ENCODE results near the gene OR10G3.
"Not testable (repeated sequence)": the region's sequence is repeated elsewhere in the genome, so short reads cannot be mapped to it uniquely, and the experiment has no call there.

Gene OR10G3

GRCh38 chr14:21579976-21580375 lies at the start of gene OR10G3:
Gene OR10G3 (minus strand): TSS chr14:21580076. CDS start chr14:21570744, 9,332 bp downstream.
- no peak within 1 kb of the TSS for H3K4me3 ChIP-seq (ENCODE audit: low read length)
- no peak within 1 kb of the TSS for H3K27ac ChIP-seq (ENCODE audit: low read depth, low read length)
- H3K9ac ChIP-seq (ENCODE audit: low read length) = no peak within 1 kb of the TSS
- H3K27me3 ChIP-seq (ENCODE audit: control insufficient read depth, insufficient read depth, low read length) = no peaks in the 10 kb centered on the region
- no peaks in the 10 kb centered on the region for H3K4me1 ChIP-seq (ENCODE audit: control insufficient read depth, insufficient read depth, low read length)
- no peaks in the 10 kb centered on the region for H3K36me3 ChIP-seq (ENCODE audit: control insufficient read depth, insufficient read depth, low read length)

GRCh38 chr14:21626491-21627230 lies 46.8 kb upstream of the OR10G3 start:
- H3K9ac ChIP-seq (ENCODE audit: low read length) = no peak overlapping the region
- H3K4me1 ChIP-seq (ENCODE audit: control insufficient read depth, insufficient read depth, low read length) = no peaks in the 10 kb centered on the region
- no peak overlapping the region for H3K4me3 ChIP-seq (ENCODE audit: low read length)
- H3K36me3 ChIP-seq (ENCODE audit: control insufficient read depth, insufficient read depth, low read length) = no peaks in the 10 kb centered on the region
- no peak overlapping the region for H3K27ac ChIP-seq (ENCODE audit: low read depth, low read length)
- H3K27me3 ChIP-seq (ENCODE audit: control insufficient read depth, insufficient read depth, low read length) = no peaks in the 10 kb centered on the region

GRCh38 chr14:21617614-21618013 lies 37.7 kb upstream of the OR10G3 start:
- H3K27ac ChIP-seq (ENCODE audit: low read depth, low read length) = no peak overlapping the region
- H3K4me3 ChIP-seq (ENCODE audit: low read length) = no peak overlapping the region
- H3K27me3 ChIP-seq (ENCODE audit: control insufficient read depth, insufficient read depth, low read length) = no peaks in the 10 kb centered on the region
- no peak overlapping the region for H3K9ac ChIP-seq (ENCODE audit: low read length)
- H3K36me3 ChIP-seq (ENCODE audit: control insufficient read depth, insufficient read depth, low read length) = no peaks in the 10 kb centered on the region
- H3K4me1 ChIP-seq (ENCODE audit: control insufficient read depth, insufficient read depth, low read length) = no peaks in the 10 kb centered on the region

- H3K27ac ChIP-seq (ENCODE audit: low read depth, low read length) = no peak overlapping the region
These were observed 34.4 kb upstream of the OR10G3 start for GRCh38 chr14:21614240-21614639.

GRCh38 chr14:21612324-21612723 lies 32.4 kb upstream of the OR10G3 start:
- no peaks in the 10 kb centered on the region for H3K27me3 ChIP-seq (ENCODE audit: control insufficient read depth, insufficient read depth, low read length)
- H3K36me3 ChIP-seq (ENCODE audit: control insufficient read depth, insufficient read depth, low read length) = no peaks in the 10 kb centered on the region
- H3K27ac ChIP-seq (ENCODE audit: low read depth, low read length) = no peak overlapping the region
- no peak overlapping the region for H3K9ac ChIP-seq (ENCODE audit: low read length)
- H3K4me3 ChIP-seq (ENCODE audit: low read length) = no peak overlapping the region
- H3K4me1 ChIP-seq (ENCODE audit: control insufficient read depth, insufficient read depth, low read length) = no peaks in the 10 kb centered on the region

More at GRCh38 chr14:21614240-21614639, 34.4 kb upstream of the OR10G3 start:
- no peak overlapping the region for H3K9ac ChIP-seq (ENCODE audit: low read length)
- no peaks in the 10 kb centered on the region for H3K4me1 ChIP-seq (ENCODE audit: control insufficient read depth, insufficient read depth, low read length)
- H3K27me3 ChIP-seq (ENCODE audit: control insufficient read depth, insufficient read depth, low read length) = no peaks in the 10 kb centered on the region
- H3K4me3 ChIP-seq (ENCODE audit: low read length) = no peak overlapping the region
- H3K36me3 ChIP-seq (ENCODE audit: control insufficient read depth, insufficient read depth, low read length) = no peaks in the 10 kb centered on the region

- not testable (repeated sequence) for H3K4me3 ChIP-seq (ENCODE audit: low read length); H3K27ac ChIP-seq (ENCODE audit: low read depth, low read length); H3K27me3 ChIP-seq (ENCODE audit: control insufficient read depth, insufficient read depth, low read length); H3K4me1 ChIP-seq (ENCODE audit: control insufficient read depth, insufficient read depth, low read length); H3K36me3 ChIP-seq (ENCODE audit: control insufficient read depth, insufficient read depth, low read length); H3K9ac ChIP-seq (ENCODE audit: low read length)
These were observed 22.3 kb upstream of the OR10G3 start for GRCh38 chr14:21602181-21602580.

GRCh38 chr14:21589317-21589716 lies 9.4 kb upstream of the OR10G3 start:
- no peaks in the 10 kb centered on the region for H3K36me3 ChIP-seq (ENCODE audit: control insufficient read depth, insufficient read depth, low read length)
- H3K4me3 ChIP-seq (ENCODE audit: low read length) = no peak overlapping the region

GRCh38 chr14:21575661-21576060 lies 4.2 kb downstream of the OR10G3 start:
- H3K9ac ChIP-seq (ENCODE audit: low read length) = no peak overlapping the region
- no peaks in the 10 kb centered on the region for H3K4me1 ChIP-seq (ENCODE audit: control insufficient read depth, insufficient read depth, low read length)
- H3K4me3 ChIP-seq (ENCODE audit: low read length) = no peak overlapping the region
- H3K36me3 ChIP-seq (ENCODE audit: control insufficient read depth, insufficient read depth, low read length) = no peaks in the 10 kb centered on the region
- no peaks in the 10 kb centered on the region for H3K27me3 ChIP-seq (ENCODE audit: control insufficient read depth, insufficient read depth, low read length)
- H3K27ac ChIP-seq (ENCODE audit: low read depth, low read length) = no peak overlapping the region

More at GRCh38 chr14:21589317-21589716, 9.4 kb upstream of the OR10G3 start:
- no peaks in the 10 kb centered on the region for H3K27me3 ChIP-seq (ENCODE audit: control insufficient read depth, insufficient read depth, low read length)
- no peak overlapping the region for H3K9ac ChIP-seq (ENCODE audit: low read length)
- no peaks in the 10 kb centered on the region for H3K4me1 ChIP-seq (ENCODE audit: control insufficient read depth, insufficient read depth, low read length)
- H3K27ac ChIP-seq (ENCODE audit: low read depth, low read length) = no peak overlapping the region

- Histone ChIP-seq H3K9ac (ENCODE audit: low read length) (no peak overlapping the region), H3K4me3 (ENCODE audit: low read length) (no peak overlapping the region), H3K4me1 (ENCODE audit: control insufficient read depth, insufficient read depth, low read length) (no peaks in the 10 kb centered on the region), H3K27me3 (ENCODE audit: control insufficient read depth, insufficient read depth, low read length) (no peaks in the 10 kb centered on the region), H3K36me3 (ENCODE audit: control insufficient read depth, insufficient read depth, low read length) (no peaks in the 10 kb centered on the region), H3K27ac (ENCODE audit: low read depth, low read length) (no peak overlapping the region)
These were observed 7.3 kb downstream of the OR10G3 start for GRCh38 chr14:21572604-21573003.

- Histone ChIP-seq H3K9ac (ENCODE audit: low read length) (no peak overlapping the region), H3K36me3 (ENCODE audit: control insufficient read depth, insufficient read depth, low read length) (no peaks in the 10 kb centered on the region), H3K27ac (ENCODE audit: low read depth, low read length) (no peak overlapping the region), H3K27me3 (ENCODE audit: control insufficient read depth, insufficient read depth, low read length) (no peaks in the 10 kb centered on the region), H3K4me1 (ENCODE audit: control insufficient read depth, insufficient read depth, low read length) (peaks cover 6% of the 10 kb centered on the region), H3K4me3 (ENCODE audit: low read length) (no peak overlapping the region)
These were observed 21.1 kb downstream of the OR10G3 start for GRCh38 chr14:21558703-21559170.

GRCh38 chr14:21557084-21557901 lies 22.6 kb downstream of the OR10G3 start:
- Histone ChIP-seq H3K4me1 (ENCODE audit: control insufficient read depth, insufficient read depth, low read length) (peaks cover 6% of the 10 kb centered on the region), H3K36me3 (ENCODE audit: control insufficient read depth, insufficient read depth, low read length) (no peaks in the 10 kb centered on the region), H3K27ac (ENCODE audit: low read depth, low read length) (peak overlapping the region; percentile 84), H3K9ac (ENCODE audit: low read length) (peak overlapping the region; percentile 21), H3K27me3 (ENCODE audit: control insufficient read depth, insufficient read depth, low read length) (no peaks in the 10 kb centered on the region), H3K4me3 (ENCODE audit: low read length) (peak overlapping the region; percentile 57)

- Histone ChIP-seq H3K9ac (ENCODE audit: low read length) (no peak overlapping the region), H3K4me3 (ENCODE audit: low read length) (no peak overlapping the region), H3K4me1 (ENCODE audit: control insufficient read depth, insufficient read depth, low read length) (peaks cover 6% of the 10 kb centered on the region), H3K36me3 (ENCODE audit: control insufficient read depth, insufficient read depth, low read length) (no peaks in the 10 kb centered on the region), H3K27me3 (ENCODE audit: control insufficient read depth, insufficient read depth, low read length) (no peaks in the 10 kb centered on the region), H3K27ac (ENCODE audit: low read depth, low read length) (peak overlapping the region; percentile 84)
These were observed 23.3 kb downstream of the OR10G3 start for GRCh38 chr14:21556378-21557083.

Data from rectal smooth muscle tissue (tissue), 1 donor.